Stimulated activated CD4-positive, alpha-beta T cell treated with anti-CD3 and anti-CD28 coated beads, Interleukin-12 subunit alpha, Interleukin-12 subunit beta, amount 100 ng/mL, for 48 hours (primary cell): Measurements from ENCODE around the gene HDAC4.
"Not testable (repeated sequence)": the region's sequence is repeated elsewhere in the genome, so short reads cannot be mapped to it uniquely, and the experiment has no call there.

Source experiments
- DNase-seq, 3 donors: peaks; one replicate each; pipeline ENCODE4 v3.0.0-alpha.2; 2020; ENCODE audit warnings: low read depth in 2 of 3, low spot score in 1 of 3

HDAC4 gene

GRCh38 chr2:239400596-239401066, at the start of gene HDAC4:
HDAC4 (minus strand) TSS chr2:239401020; CDS start chr2:239352699, 48,321 bp downstream.
- no peak for DNase-seq

- DNase-seq, result not testable (repeated sequence)
Observed at GRCh38 chr2:239449468-239449867, 48.6 kb upstream of the HDAC4 start.

GRCh38 chr2:239445771-239446524, 45.1 kb upstream of the HDAC4 start:
- no peak for DNase-seq

GRCh38 chr2:239444626-239445577, 44.1 kb upstream of the HDAC4 start:
- DNase-seq, result no peak

GRCh38 chr2:239443666-239444567, 43.1 kb upstream of the HDAC4 start:
- DNase-seq, result no peak

GRCh38 chr2:239443102-239443620, 42.3 kb upstream of the HDAC4 start:
- DNase-seq, result no peak

GRCh38 chr2:239442192-239442591, 41.4 kb upstream of the HDAC4 start:
- no peak for DNase-seq

DNA sequence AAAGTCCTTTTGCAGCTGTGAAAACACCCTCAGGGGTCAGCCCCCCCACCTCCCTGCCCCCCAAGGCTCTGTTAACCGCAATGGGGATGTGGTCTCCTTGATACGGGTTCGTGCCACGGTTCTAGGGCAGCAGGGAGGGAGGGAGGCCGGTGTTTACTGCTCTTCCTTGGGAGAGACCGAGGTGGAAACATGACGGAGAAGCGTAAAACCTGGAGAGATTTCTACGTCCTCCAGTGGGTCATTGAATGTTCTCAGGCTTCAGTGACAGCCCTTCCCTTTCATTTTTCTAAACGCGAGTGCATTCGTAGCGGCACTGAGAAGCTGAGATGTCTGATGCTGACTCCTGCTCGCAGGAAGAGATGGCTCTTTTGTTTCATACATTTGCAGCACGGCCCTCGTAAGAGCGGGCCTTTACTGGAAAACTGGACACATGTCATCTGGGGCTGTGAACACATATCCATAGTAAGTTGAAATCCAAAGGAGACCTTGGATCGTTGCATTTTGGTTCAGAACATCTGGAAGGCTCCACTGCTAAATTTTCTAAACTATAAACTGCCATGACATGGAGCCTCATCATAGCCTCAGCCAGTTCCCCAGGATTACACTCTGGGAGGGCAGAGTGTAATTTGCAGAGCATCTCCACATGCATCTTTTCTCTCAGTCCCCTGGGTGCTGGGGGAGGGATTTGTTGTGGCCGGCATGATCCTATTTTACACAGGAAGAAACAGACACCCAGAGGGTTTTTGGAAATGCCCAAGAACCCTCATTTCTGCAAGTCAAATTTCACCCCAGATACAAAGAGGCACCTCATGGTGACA, 40.6 kb upstream of the HDAC4 start:
- no peak for DNase-seq

- no peak for DNase-seq
Observed at GRCh38 chr2:239440511-239440959, 39.7 kb upstream of the HDAC4 start.

GRCh38 chr2:239439754-239440315, 39.0 kb upstream of the HDAC4 start:
- no peak for DNase-seq

GRCh38 chr2:239438995-239439753, 38.4 kb upstream of the HDAC4 start:
- DNase-seq, result no peak

DNA sequence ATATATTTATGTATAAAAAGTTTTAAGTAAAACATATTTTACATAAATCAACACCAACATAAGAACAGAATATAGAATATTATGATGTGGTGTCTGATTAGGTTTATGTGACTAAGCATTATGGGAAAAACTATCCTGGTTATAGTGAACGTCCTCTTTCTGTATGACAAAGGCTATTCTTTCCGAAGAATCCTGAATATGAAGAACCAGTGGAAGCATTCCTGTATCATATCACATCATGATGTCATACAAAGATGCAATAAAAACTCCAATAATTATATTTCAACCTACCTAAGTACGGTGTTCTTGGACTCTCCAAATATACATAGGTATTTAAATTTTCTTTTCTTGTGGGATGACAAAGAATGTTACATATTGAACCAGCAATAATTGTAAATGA, 37.5 kb upstream of the HDAC4 start:
- DNase-seq, result no peak

DNA sequence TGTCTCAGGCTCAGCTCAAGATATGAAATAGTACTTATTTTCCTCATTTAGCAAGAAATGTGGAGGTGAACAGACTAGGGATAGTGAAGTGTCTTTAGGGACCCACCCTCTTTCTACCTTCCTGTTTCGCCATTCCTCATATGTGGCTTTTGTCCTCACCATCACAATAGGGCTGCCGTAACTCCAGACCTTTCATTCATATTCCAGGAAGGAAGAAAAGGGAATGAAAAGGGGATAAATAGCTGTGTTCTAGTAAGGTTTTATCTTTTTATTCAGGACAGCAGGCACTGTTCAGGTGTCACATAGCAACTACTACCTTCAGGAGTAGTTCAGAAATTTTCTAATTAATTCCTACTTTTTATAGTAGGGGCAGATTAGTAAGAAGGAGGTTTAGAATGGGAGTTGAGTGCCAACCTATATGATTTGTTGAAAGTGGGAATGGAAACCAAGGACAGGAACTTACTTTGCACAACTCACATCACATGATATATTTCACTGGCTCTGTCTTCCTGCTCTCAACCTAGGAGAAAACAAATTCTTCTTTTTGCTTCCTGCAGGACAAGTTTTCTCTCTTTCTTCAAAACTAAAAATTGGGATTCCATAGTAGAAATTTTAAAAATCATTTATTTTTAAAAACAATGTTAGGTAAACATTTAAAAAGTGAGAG, 36.0 kb upstream of the HDAC4 start:
- DNase-seq, result no peak

DNA sequence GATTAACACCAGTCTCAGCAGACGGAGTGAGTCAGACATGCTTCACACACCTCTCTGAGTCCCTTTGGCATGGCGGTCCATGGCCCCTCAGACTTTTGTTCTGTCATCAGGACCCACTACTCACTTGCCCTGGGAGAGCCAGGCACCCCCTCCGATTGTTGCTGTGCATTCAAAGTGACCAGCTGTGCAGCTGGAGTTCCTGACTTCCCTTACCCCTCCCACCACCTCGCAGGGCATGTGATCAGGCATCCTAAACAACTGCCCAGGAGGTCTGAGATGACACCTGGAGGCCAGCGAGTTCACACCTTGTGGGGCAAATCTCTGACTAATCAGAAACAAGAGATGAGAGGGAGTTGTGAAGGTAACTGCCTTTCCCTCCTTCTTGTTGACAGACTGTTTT, 35.3 kb upstream of the HDAC4 start:
- DNase-seq, result no peak

- DNase-seq, result peak in 1 of 3 donors; percentile 8
Observed at GRCh38 chr2:239433777-239434403, 33.1 kb upstream of the HDAC4 start.

GRCh38 chr2:239432174-239432573, 31.4 kb upstream of the HDAC4 start:
- no peak for DNase-seq

DNA sequence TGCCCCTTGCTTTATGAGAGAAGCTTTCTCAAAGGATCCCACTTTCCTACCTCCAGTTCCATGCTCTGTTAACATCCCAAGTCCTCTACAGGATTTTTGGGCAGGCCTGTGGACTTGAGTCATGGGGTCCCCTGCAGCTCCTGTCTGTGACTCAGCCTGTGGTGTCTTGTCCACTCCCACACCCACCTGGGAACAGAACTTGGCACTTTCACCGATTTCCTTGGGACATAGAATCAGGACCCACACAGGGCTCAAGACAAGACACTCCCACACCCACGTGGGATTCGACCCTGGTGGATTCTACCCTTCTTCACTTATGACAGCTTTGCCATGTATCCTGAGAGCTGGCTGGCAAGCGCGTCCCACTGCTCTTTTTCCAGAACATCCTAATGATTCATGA, 30.7 kb upstream of the HDAC4 start:
- DNase-seq, result no peak
